Measurements from ENCODE around the gene SRGAP3.

SRGAP3 gene

GRCh38 chr3:9012521-9012920 is 236.9 kb downstream of the SRGAP3 start:
- no peak for TF ChIP-seq CTCF (IDR thresholded peaks at IDR 0.05; ENCODE audit: insufficient read depth, low read depth, low read length, missing control alignments)

GRCh38 chr3:9009976-9010545 is 239.4 kb downstream of the SRGAP3 start:
- DNase-seq (ENCODE audit: low read depth) = no peak
- H3K4me3 ChIP-seq (ENCODE audit: low read depth, low read length) = no peak overlapping the region
- no peak for TF ChIP-seq CTCF (IDR thresholded peaks at IDR 0.05; ENCODE audit: insufficient read depth, low read depth, low read length, missing control alignments)

More at GRCh38 chr3:9012521-9012920, 236.9 kb downstream of the SRGAP3 start:
- no peak for DNase-seq (ENCODE audit: low read depth)
- H3K4me3 ChIP-seq (ENCODE audit: low read depth, low read length) = no peak overlapping the region

GRCh38 chr3:9008550-9009255 is 240.7 kb downstream of the SRGAP3 start:
- no peak overlapping the region for H3K4me3 ChIP-seq (ENCODE audit: low read depth, low read length)
- no peak for TF ChIP-seq CTCF (IDR thresholded peaks at IDR 0.05; ENCODE audit: insufficient read depth, low read depth, low read length, missing control alignments)
- no peak for DNase-seq (ENCODE audit: low read depth)

GRCh38 chr3:9007928-9008327 is 241.5 kb downstream of the SRGAP3 start:
- no peak for DNase-seq (ENCODE audit: low read depth)
- H3K4me3 ChIP-seq (ENCODE audit: low read depth, low read length) = no peak overlapping the region
- no peak for TF ChIP-seq CTCF (IDR thresholded peaks at IDR 0.05; ENCODE audit: insufficient read depth, low read depth, low read length, missing control alignments)

GRCh38 chr3:9007213-9007612 is 242.2 kb downstream of the SRGAP3 start:
- DNase-seq (ENCODE audit: low read depth) = no peak
- no peak overlapping the region for H3K4me3 ChIP-seq (ENCODE audit: low read depth, low read length)
- TF ChIP-seq CTCF (IDR thresholded peaks at IDR 0.05; ENCODE audit: insufficient read depth, low read depth, low read length, missing control alignments) = no peak

GRCh38 chr3:9000041-9000440 is 249.4 kb downstream of the SRGAP3 start:
- no peak for TF ChIP-seq CTCF (IDR thresholded peaks at IDR 0.05; ENCODE audit: insufficient read depth, low read depth, low read length, missing control alignments)
- H3K4me3 ChIP-seq (ENCODE audit: low read depth, low read length) = no peak overlapping the region
- no peak for DNase-seq (ENCODE audit: low read depth)

- TF ChIP-seq CTCF (IDR thresholded peaks at IDR 0.05; ENCODE audit: insufficient read depth, low read depth, low read length, missing control alignments) = no peak
- H3K4me3 ChIP-seq (ENCODE audit: low read depth, low read length) = no peak overlapping the region
- no peak for DNase-seq (ENCODE audit: low read depth)
Measured at GRCh38 chr3:8997151-8997550, 252.3 kb downstream of the SRGAP3 start.
